Keratinocyte (primary cell): Measurements from ENCODE around the gene INSC. TPM values are rescaled to one million over a fixed set of nuclear protein-coding genes. Genes with fewer than 3 reads are reported as not detected.

ENCODE experiments used
- DNase-seq: peaks from one replicate; pipeline ENCODE4 v3.0.0-alpha.2; 2011; ENCODE audit warnings: low read depth, missing footprints, low spot score
- FAIRE-seq: peaks from 2 replicates; lab custom pipeline; 2011; peaks lifted over from hg19 to GRCh38; lab: Jason Lieb, UNC
- H2AFZ ChIP-seq: 2 replicates; pipeline ENCODE4 v1.6.0; 2012; ENCODE audit warnings: low read length, control low read depth, inconsistent platforms; ENCODE audit not compliant: control insufficient read depth
- H3K27ac ChIP-seq: 2 replicates; pipeline ENCODE4 v1.5.1; 2011; ENCODE audit warnings: low read length; ENCODE audit not compliant: control insufficient read depth, insufficient read depth
- H3K27me3 ChIP-seq: 3 replicates; pipeline ENCODE4 v1.6.0; 2011; ENCODE audit warnings: low read length; ENCODE audit not compliant: control insufficient read depth, insufficient read depth; ENCODE audit errors: extremely low read depth
- H3K36me3 ChIP-seq, 2 experiments: 2 replicates in 1 of 2; 3 replicates in 1 of 2; pipeline ENCODE4 v1.5.1; 2011; ENCODE audit warnings: low read length in 2 of 2, mild to moderate bottlenecking in 1 of 2; ENCODE audit not compliant: control insufficient read depth in 2 of 2, insufficient read depth in 2 of 2; ENCODE audit errors: extremely low read depth in 1 of 2
- H3K4me1 ChIP-seq: 3 replicates; pipeline ENCODE4 v1.5.1; 2011; ENCODE audit warnings: low read length; ENCODE audit not compliant: control insufficient read depth, insufficient read depth; ENCODE audit errors: extremely low read depth
- H3K4me2 ChIP-seq: 3 replicates; pipeline ENCODE4 v1.6.0; 2011; ENCODE audit warnings: low read depth, low read length; ENCODE audit not compliant: control insufficient read depth, insufficient read depth; ENCODE audit errors: extremely low read depth
- H3K4me3 ChIP-seq, 3 experiments: fragments of 200-600 bp in 1 of 3; sonication (generic) in 1 of 3; 2 replicates in 2 of 3; 3 replicates in 1 of 3; pipeline ENCODE4 v1.5.1; 2011 to 2016; ENCODE audit warnings: low read length in 3 of 3, mild to moderate bottlenecking in 3 of 3, control low read depth in 2 of 3, inconsistent platforms in 1 of 3, low read depth in 1 of 3, mixed read lengths in 1 of 3, mixed run types in 1 of 3, moderate library complexity in 1 of 3; ENCODE audit not compliant: control insufficient read depth in 2 of 3, insufficient read depth in 2 of 3; ENCODE audit errors: extremely low read depth in 1 of 3
- H3K79me2 ChIP-seq: 2 replicates; pipeline ENCODE4 v1.6.0; 2012; ENCODE audit warnings: low read length; ENCODE audit not compliant: control insufficient read depth, insufficient read depth
- H3K9ac ChIP-seq: 3 replicates; pipeline ENCODE4 v1.6.0; 2011; ENCODE audit warnings: low read length; ENCODE audit not compliant: control insufficient read depth, insufficient read depth; ENCODE audit errors: extremely low read depth
- H3K9me1 ChIP-seq: 3 replicates; pipeline ENCODE4 v1.6.0; 2011; ENCODE audit warnings: low read length; ENCODE audit not compliant: control insufficient read depth, insufficient read depth; ENCODE audit errors: extremely low read depth
- H3K9me3 ChIP-seq: 2 replicates; pipeline ENCODE4 v1.5.1; 2012; ENCODE audit warnings: low read depth, low read length; ENCODE audit not compliant: control insufficient read depth
- H4K20me1 ChIP-seq: 3 replicates; pipeline ENCODE4 v1.6.0; 2011; ENCODE audit warnings: low read length; ENCODE audit not compliant: control insufficient read depth, insufficient read depth; ENCODE audit errors: extremely low read depth
- EZH2 ChIP-seq: IDR thresholded peaks from one replicate; pipeline ENCODE4 v1.6.1; 2012; ENCODE audit warnings: inconsistent platforms, mild to moderate bottlenecking, low read length, moderate library complexity
- dilution Hi-C: fragments of 300-500 bp; cut with MboI; formaldehyde crosslinking; loops from one replicate; pipeline ENCODE4 v1.7.0; 2020; ENCODE audit warnings: low sequenced_read_pairs; ENCODE audit not compliant: extremely low pct_ligation_motif_present
- polyA plus RNA-seq, 5 experiments: library from polyadenylated mRNA; depleted of rRNA in 3 of 5; stranded (reverse) in 3 of 5; stranded (forward) in 1 of 5; unstranded in 1 of 5; fragments of >200 nt; gene quantifications; 1 replicate in 1 of 5; 2 replicates in 3 of 5; 3 replicates in 1 of 5; pipeline versions ENCODE4 v1.2.1 to v1.2.3, GENCODE V29; 2011 to 2012; ENCODE audit warnings: missing spikeins in 2 of 5, low read depth in 1 of 5, low replicate concordance in 1 of 5
- TF ChIP-seq, protein P1 (sequence below), 3 experiments: IDR thresholded peaks in 1 of 3; conservative IDR thresholded peaks in 1 of 3; optimal IDR thresholded peaks in 1 of 3; 2 replicates in 2 of 3; 3 replicates in 1 of 3; pipeline versions ENCODE3 to v1.5.1; 2011; ENCODE audit warnings: low read length in 3 of 3, mild to moderate bottlenecking in 3 of 3, moderate library complexity in 2 of 3, control low read depth in 1 of 3, inconsistent platforms in 1 of 3; ENCODE audit not compliant: insufficient read depth in 2 of 3; ENCODE audit errors: extremely low read depth in 1 of 3

The INSC gene
- polyA plus RNA-seq, 1 donor (not counting 4 experiments of a cell fraction or from before 2014, with no cell fraction given): 0.13 TPM

DNA sequence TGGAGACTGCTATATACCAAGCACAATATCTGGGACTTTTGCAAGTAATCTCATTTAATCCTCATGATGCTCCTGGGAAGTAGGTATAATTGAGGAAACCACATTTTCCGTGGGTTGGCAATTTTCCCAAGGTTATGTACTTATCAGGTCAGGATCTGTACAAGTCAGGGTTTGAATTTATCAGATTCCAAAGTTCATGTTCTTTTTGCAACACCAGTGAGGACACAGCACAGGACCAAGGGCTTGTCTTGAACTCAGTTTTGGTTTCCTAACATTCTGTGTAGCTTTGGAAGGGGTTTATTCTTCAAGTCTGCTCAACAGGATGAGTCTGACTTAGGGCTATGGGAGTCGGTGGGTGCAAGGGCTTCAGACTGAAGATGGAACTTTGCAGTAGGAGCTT lies 30.4 kb downstream of the INSC start:
- no peak for FAIRE-seq
- Histone ChIP-seq H3K27me3 (no peaks in the 10 kb centered on the region), H4K20me1 (no peaks in the 10 kb centered on the region), H3K9me3 (no peaks in the 10 kb centered on the region), H2AFZ (no peak overlapping the region), H3K36me3 (no peaks in the 10 kb centered on the region), H3K9ac (no peak overlapping the region), H3K4me2 (no peak overlapping the region), H3K4me1 (no peaks in the 10 kb centered on the region), H3K4me3 (no peak overlapping the region), H3K27ac (no peak overlapping the region), H3K9me1 (no peaks in the 10 kb centered on the region), H3K79me2 (no peaks in the 10 kb centered on the region)
- TF ChIP-seq EZH2: no peak
- TF ChIP-seq, protein P1, sequence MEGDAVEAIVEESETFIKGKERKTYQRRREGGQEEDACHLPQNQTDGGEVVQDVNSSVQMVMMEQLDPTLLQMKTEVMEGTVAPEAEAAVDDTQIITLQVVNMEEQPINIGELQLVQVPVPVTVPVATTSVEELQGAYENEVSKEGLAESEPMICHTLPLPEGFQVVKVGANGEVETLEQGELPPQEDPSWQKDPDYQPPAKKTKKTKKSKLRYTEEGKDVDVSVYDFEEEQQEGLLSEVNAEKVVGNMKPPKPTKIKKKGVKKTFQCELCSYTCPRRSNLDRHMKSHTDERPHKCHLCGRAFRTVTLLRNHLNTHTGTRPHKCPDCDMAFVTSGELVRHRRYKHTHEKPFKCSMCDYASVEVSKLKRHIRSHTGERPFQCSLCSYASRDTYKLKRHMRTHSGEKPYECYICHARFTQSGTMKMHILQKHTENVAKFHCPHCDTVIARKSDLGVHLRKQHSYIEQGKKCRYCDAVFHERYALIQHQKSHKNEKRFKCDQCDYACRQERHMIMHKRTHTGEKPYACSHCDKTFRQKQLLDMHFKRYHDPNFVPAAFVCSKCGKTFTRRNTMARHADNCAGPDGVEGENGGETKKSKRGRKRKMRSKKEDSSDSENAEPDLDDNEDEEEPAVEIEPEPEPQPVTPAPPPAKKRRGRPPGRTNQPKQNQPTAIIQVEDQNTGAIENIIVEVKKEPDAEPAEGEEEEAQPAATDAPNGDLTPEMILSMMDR (optimal IDR thresholded peaks at IDR 0.05 in 1 of 3, IDR thresholded peaks at IDR 0.05 in 1 of 3, conservative IDR thresholded peaks at IDR 0.05 in 1 of 3; ENCODE audit: extremely low read depth in 1 of 3, insufficient read depth in 2 of 3, low read length in 3 of 3): no peak
- no peak for DNase-seq
- dilution Hi-C loops: no loop called here

DNA sequence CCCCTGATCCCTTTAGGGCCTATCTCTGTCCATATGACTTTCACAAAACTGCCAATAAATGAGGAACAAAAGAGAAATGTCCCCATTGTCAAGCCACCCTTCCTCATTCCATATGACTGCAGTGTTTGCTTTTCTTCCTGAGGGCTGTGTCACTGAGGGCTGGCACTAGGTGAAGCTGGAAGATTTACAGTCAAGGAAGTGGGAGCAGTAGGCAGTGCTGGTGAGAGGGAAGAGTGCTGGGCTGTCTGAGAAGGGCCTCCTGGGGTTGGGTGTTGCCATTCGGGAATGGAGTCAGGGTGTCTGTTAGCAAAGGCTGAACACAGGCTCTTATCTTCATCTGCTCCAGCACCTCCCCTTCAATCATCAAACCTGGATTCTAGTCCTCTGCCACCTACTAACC lies 30.9 kb downstream of the INSC start:
- DNase-seq (no peak), FAIRE-seq (no peak)
- dilution Hi-C loops: no loop called here
- Histone ChIP-seq H2AFZ (no peak overlapping the region), H3K4me1 (no peaks in the 10 kb centered on the region), H3K27ac (no peak overlapping the region), H3K9me3 (no peaks in the 10 kb centered on the region), H3K4me2 (no peak overlapping the region), H3K9ac (no peak overlapping the region), H3K9me1 (no peaks in the 10 kb centered on the region), H3K27me3 (no peaks in the 10 kb centered on the region), H3K36me3 (no peaks in the 10 kb centered on the region), H4K20me1 (no peaks in the 10 kb centered on the region), H3K79me2 (no peaks in the 10 kb centered on the region), H3K4me3 (no peak overlapping the region)
- TF ChIP-seq, protein P1 (optimal IDR thresholded peaks at IDR 0.05 in 1 of 3, IDR thresholded peaks at IDR 0.05 in 1 of 3, conservative IDR thresholded peaks at IDR 0.05 in 1 of 3; ENCODE audit: extremely low read depth in 1 of 3, insufficient read depth in 2 of 3, low read length in 3 of 3): no peak
- TF ChIP-seq EZH2: no peak
